EL (cell line): Measurements from ENCODE around the gene EPB41L2.

Experiments
- DNase-seq: peaks from one replicate; pipeline ENCODE4 v3.0.0-alpha.2; 2016

EPB41L2 gene

GRCh38 chr6:130903602-130904001 lies 159.4 kb downstream of the EPB41L2 start:
- no peak for DNase-seq

DNA sequence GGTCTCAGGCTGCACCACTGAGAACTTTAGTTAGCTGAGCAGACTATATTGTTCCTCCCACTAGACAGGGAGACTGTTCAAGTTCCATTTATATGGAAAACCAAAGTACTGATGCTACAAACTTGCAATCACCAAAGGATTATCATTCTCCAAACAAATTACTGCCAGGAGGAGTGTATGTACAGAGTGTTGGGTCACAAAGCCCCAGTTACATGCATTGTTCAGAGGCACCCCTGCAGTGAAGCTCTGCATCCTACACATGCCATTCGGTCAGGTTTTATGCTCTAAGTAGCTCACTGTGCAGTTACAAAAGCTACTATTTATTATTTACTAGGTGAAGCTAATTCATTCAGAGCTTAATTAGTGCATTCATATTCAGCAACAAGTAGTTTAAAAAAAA lies 160.0 kb downstream of the EPB41L2 start:
- DNase-seq, result no peak

- peak; percentile 88 for DNase-seq
Measured at GRCh38 chr6:130900913-130901312, 162.1 kb downstream of the EPB41L2 start.

- no peak for DNase-seq
Measured at GRCh38 chr6:130896249-130896648, 166.8 kb downstream of the EPB41L2 start.

DNA sequence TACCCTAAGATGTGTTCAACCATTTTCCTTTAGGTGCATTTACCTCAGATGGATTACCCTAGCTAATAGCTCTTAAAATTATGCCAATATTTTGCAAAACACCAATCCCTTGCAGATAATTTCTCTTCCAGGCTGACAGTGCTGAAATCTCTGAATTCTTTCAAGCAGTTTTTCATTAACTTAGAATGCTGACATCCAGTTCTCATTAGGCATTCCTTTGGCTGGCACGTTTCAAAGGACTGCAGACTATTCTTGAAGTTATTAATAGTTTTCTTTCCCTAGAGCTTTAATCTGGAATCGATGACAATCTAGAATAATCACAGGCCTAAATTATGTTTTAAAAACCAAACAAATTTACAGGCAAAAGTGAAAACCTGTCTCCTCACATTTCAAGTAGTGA lies 167.5 kb downstream of the EPB41L2 start:
- no peak for DNase-seq

GRCh38 chr6:130893766-130894165 lies 169.3 kb downstream of the EPB41L2 start:
- no peak for DNase-seq

DNA sequence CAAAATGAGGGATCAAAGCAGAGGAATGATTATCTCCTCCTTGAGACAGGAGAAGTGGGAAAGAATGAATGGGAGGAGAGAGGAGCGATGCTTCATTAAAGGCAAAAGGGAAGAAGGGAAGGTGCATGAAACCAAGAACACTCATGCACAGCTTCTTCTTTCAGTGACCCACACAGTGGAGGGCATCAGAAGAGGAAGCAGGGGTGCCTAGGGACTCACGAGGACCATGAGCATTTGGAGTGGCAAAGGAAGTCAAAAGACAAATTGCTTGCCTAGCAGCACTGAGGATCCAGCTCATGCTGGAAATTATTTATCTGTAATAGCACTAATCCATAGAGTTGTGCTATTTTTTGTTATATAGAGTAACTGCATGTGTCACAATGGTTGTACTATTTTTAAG lies 169.8 kb downstream of the EPB41L2 start:
- DNase-seq, result no peak

- DNase-seq, result peak; percentile 62
Measured at GRCh38 chr6:130890521-130890971, 172.5 kb downstream of the EPB41L2 start.

- no peak for DNase-seq
Measured at GRCh38 chr6:130889423-130889822, 173.6 kb downstream of the EPB41L2 start.

DNA sequence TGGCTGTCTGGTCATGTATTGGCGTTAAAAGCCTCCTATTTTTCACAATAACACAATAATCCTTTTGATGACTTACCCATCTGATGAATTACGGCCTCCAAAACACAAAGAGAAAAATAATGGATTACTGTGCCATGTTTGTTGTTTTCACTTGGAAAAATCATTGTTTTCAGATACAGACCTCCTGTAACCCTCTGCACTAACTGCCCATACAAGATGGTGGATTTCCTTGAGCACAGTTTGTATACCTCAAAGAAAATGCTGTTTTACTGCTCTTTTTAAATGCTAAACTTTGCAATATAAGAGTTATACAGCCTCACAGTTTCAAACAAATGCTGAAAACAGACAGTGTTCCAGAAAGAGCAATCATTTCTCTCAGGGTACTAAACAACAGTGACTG lies 174.8 kb downstream of the EPB41L2 start:
- DNase-seq, result no peak

DNA sequence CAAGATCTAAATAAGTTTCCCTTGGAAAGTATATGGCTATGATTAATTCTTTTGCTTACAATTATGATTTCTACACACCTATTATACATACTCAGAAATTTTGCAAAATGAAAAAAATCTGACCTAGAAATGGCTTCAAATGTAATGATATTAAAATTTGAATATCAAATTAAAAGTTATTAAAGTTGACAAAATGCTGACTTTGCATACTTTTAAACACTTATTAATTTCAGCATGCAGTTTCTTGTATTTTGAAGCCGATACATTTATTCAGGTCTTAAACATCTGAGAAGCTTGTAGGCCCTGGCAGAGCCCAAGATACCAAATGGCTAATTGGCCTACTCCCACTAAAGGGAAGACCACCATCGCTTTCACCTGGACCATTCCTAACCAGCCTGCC lies 176.1 kb downstream of the EPB41L2 start:
- DNase-seq, result no peak

- DNase-seq, result peak; percentile 77
Measured at GRCh38 chr6:130885392-130886192, 177.5 kb downstream of the EPB41L2 start.

DNA sequence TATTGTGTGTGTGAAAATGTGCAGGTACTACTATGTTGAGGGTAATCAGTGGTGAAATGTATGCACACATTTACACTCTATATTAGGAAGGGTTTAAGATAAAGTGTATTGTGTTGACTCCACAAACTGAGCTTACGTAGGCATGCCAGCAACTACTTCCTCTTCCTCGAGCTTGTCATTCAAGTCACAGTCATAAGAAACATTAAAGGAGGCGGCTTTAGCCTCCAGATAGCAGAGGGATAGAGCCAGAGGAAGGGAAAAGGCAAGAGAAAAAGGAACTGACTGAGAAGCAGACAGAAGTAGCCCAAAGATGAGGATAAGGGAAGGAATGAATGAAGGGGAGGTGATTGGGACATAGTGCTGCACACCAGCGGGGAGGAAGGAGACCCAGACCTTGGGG lies 180.7 kb downstream of the EPB41L2 start:
- no peak for DNase-seq

GRCh38 chr6:130879826-130880225 lies 183.2 kb downstream of the EPB41L2 start:
- no peak for DNase-seq

DNA sequence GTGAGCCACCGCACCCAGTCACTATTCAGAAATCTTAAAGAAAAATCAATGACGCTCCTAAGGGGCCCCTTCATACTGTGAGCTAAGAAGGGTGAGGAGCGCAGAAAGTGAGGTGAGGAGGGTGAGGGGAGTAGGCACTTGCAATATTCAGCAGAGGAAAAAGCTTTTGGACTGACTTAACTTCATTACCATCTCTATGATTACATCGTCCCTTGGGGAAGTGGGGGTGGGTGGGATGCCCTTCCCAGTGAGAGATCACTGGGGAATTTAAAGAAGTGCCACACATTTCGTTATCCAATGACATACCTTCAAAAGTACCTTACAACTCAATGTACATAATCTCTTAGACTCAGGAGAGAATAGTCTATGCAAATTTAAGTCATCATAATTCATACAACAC lies 189.3 kb downstream of the EPB41L2 start:
- no peak for DNase-seq

- peak; percentile 57 for DNase-seq
Measured at GRCh38 chr6:130872250-130873095, 190.6 kb downstream of the EPB41L2 start.

GRCh38 chr6:130870179-130870880 lies 192.7 kb downstream of the EPB41L2 start:
- DNase-seq, result no peak

- DNase-seq, result no peak
Measured at GRCh38 chr6:130869681-130870080, 193.4 kb downstream of the EPB41L2 start.

GRCh38 chr6:130865793-130866192 lies 197.3 kb downstream of the EPB41L2 start:
- DNase-seq, result no peak

DNA sequence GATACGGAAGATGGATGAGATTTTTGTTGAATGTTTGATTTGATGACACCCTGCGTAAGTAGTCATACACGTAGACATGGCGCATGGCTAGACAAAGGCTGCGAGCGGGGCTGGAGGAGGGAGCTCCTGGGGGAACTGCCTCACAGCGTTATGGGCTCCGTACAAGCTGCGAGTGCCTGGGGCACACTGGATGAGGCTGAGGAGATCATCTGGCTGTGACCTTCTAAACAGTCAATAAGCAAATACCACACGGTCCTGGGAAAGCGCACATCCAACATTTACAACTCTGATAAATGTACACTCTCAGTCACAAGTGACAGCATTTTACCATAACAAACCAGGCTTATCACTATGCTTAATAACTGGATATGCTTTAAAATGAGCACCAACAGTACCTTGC lies 198.7 kb downstream of the EPB41L2 start:
- no peak for DNase-seq

DNA sequence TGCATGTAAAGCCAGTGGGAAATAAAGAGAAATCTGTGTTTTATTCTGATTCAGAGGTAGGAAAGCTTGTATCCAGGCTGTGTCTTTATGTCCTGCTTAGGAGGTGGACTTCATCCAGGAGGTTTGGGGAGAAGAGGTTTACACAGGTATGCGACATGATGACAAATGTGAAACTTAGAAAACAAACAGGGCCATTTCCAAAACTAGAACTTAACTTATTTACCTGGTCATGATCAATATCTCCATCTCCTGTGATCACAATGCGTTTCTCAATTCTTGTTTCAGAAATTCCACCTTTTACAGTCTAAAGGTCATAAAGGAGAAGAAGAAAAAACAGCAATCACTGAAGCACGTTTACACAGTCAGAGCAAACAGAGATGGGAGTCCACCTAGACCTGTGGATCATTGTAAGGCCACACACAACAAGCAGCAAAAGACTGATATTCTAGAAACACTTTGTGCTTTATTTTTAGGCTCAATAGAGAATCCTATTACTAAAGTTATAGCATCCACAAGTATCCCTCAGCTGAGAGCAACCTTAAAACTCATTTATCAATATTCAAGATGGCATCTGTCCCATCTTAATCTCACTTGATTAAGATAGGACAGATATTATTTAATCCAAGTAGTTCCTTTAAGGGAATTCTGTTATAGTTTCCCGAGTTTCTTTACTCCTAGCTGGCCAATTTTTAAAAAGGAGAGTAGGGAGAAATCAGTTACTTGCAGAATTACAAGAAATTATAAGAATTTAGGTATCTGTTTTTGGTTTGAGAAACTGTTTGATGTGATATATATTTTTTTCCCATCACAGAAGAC lies 199.4 kb downstream of the EPB41L2 start:
- no peak for DNase-seq

DNA sequence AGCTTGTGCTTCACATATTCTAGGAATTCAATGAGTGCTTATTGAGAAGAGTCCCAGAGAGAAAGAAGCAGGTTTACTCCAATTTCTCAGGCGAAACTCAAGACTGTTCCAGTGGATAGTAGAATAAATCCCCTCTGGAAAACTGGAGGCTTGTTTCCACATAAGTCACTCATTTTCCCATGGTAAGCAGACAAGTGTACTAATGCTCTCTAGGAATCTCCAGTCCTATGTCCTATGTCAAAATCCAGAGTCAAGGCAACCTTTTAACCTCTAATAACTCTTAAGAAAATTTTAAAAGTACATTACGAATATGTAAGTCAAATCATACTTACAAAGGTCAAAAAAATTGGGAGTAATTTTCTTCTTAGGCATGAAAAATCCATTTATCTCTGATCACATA lies 200.7 kb downstream of the EPB41L2 start:
- no peak for DNase-seq
